ENCODE data around the gene ABI2. TPM values are rescaled to one million over a fixed set of nuclear protein-coding genes. Genes with fewer than 3 reads are reported as not detected.
"Not testable (repeated sequence)": the region's sequence is repeated elsewhere in the genome, so short reads cannot be mapped to it uniquely, and the experiment has no call there.

The ABI2 gene
- total RNA-seq, 2 experiments from 2014 or later = 30.6 to 32.3 TPM

DNA sequence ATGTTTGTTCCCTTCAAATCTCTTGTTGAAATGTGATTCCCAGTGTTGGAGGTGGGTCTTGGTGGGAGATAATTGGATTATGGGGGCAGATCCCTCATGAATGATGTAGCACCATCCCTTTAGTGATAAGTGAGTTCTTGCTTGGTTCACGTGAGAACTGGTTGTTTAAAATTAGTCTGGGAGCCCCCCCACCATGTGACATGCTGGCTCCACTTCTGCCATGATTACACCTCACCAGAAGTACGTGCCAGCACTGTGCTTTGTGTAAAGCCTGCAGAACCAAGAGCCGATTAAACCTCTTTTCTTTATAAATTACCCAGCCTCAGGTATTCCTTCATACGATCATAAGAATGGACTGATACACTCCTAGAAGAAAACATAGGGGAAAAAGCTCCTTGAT is 10.1 kb downstream of the ABI2 start:
- POLR2A ChIA-PET = no interaction called here
- Mint-ChIP-seq H3K27me3 (no peaks in the 10 kb centered on the region), H3K9me3 (no peaks in the 10 kb centered on the region), H3K27ac (no peak overlapping the region), H3K4me1 (peaks cover 2% of the 10 kb centered on the region), H3K4me3 (no peak overlapping the region), H3K36me3 (ENCODE audit: low read depth) (peaks cover 3% of the 10 kb centered on the region)
- no peak for DNase-seq
- CTCF ChIA-PET = no interaction called here

DNA sequence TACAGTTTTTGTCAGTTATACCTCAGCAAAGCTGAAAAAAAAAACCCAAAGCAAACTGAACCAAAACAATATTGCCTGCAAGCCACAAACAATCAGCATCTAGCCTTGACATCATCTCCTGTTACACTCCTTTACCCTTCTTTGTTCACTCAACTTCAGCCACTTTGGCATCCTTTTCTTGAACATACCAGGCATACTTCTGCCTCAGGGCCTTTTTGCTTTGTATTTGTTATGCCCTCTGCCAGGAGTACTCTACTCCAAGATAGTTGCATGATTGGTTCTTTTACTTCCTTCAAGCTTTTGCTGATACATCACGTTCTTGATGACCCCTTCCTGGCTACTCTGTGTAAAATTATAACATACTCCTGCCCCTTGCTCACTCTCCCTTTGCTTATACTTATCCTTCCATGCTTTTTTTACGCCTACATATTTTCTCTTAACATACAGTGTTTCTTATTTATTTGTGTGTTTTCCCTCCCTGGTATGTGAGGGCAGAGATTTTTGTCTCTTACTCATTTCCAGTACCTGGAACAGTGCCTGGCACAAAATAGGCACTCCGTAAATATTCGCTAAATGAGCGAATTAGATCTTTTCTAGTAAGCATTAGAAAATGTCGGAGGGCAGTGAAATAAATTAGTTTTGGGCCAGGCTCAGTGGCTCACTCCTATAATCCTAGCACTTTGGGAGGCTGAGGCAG is 12.7 kb downstream of the ABI2 start:
- Mint-ChIP-seq H3K36me3 (ENCODE audit: low read depth) (peaks cover 2% of the 10 kb centered on the region), H3K27me3 (no peaks in the 10 kb centered on the region), H3K4me1 (peaks cover 2% of the 10 kb centered on the region), H3K4me3 (no peak overlapping the region), H3K9me3 (no peaks in the 10 kb centered on the region), H3K27ac (no peak overlapping the region)
- ChIA-PET POLR2A (no interaction called here), CTCF (no interaction called here)
- DNase-seq = no peak

DNA sequence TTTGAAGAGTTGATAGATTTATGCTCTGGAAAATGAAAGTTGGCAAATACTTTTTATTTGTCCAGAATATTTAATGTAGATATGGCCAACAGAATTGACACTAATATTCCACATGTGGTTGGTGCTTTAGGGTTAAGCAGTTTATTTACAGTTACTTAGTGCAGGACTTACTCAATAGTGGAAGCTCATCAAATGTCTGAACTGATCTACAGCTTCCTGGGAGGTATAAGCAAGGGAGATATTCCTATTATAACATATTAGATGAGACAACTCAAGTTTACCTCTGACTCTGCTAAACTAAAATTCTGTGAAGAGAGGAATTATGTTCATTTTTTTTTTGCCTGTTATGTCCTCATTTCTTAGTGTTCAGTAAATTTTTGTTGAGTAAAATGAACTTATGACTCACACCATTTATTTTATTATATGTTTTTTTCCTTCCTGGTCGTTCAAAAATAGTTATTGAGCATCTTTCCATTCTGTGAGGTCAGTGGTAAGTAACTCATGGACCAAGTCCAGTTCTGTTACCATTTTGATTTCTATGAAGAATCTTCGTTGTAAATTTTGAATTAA is 13.6 kb downstream of the ABI2 start:
- ChIA-PET CTCF (no interaction called here), POLR2A (no interaction called here)
- H3K27ac Mint-ChIP-seq = no peak overlapping the region
- no peak overlapping the region for H3K4me3 Mint-ChIP-seq
- H3K9me3 Mint-ChIP-seq = no peaks in the 10 kb centered on the region
- peaks cover 2% of the 10 kb centered on the region for H3K4me1 Mint-ChIP-seq
- H3K27me3 Mint-ChIP-seq = no peaks in the 10 kb centered on the region
- no peak for DNase-seq
- H3K36me3 Mint-ChIP-seq (ENCODE audit: low read depth) = peaks cover 8% of the 10 kb centered on the region

DNA sequence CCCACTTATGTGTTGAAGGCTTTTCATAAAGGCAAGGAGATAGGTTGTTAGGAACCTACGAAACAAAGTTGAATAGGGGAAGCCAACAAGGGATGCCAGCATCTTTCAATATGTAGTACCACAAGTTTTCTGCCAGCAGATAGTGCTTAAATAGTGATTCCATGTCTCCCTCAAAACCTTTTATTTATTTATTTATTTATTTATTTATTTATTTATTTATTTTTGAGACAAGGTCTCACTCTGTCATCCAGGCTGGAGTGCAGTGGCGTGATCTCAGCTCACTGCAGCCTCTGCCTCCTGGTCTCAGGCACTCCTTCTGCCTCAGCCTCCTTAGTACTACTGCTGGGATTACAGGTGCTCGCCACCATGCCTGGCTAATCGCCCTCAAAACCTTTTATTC is 14.2 kb downstream of the ABI2 start:
- H3K4me3 Mint-ChIP-seq; H3K27ac Mint-ChIP-seq; H3K27me3 Mint-ChIP-seq; DNase-seq; H3K36me3 Mint-ChIP-seq (ENCODE audit: low read depth); H3K9me3 Mint-ChIP-seq; CTCF ChIA-PET; H3K4me1 Mint-ChIP-seq; POLR2A ChIA-PET: not testable (repeated sequence)

DNA sequence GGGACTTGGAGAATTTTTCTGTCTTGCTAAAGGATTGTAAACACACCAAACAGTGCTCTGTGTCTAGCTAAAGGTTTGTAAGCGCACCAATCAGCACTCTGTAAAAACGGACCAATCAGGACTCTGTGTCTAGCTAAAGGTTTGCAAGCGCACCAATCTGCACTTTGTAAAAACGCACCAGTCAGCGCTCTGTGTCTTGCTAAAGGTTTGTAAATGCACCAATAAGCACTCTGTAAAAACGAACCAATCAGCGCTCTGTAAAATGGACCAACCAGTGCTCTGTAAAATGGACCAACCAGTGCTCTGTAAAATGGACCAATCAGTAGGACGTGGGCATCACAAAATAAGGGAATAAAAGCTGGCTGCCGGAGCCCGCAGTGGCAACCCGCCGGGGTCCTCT is 16.5 kb downstream of the ABI2 start:
- no peak for DNase-seq
- H3K27me3 Mint-ChIP-seq = no peaks in the 10 kb centered on the region

DNA sequence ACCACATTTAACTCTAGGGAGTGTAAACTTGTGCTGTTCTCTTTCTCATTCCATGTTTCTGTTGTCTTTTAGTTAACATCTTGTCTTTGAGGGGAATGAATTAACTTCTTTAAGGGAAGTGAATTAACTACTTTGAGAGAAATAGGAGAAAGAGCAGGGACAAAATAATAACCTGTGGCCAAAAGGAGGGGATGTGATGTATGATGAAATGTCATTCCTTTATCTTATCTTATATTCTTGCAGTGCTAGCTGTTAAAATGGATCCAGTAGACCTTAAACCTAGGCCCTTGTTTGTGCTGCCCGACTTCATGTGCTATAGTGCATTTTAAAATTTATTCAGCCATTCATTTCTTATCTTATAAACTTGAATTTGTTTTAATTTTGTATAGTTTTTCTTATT is 18.4 kb downstream of the ABI2 start:
- DNase-seq = no peak
- Mint-ChIP-seq H3K27ac (no peak overlapping the region), H3K4me1 (no peaks in the 10 kb centered on the region), H3K27me3 (no peaks in the 10 kb centered on the region), H3K4me3 (no peak overlapping the region), H3K36me3 (ENCODE audit: low read depth) (peaks cover 8% of the 10 kb centered on the region), H3K9me3 (no peaks in the 10 kb centered on the region)
- POLR2A ChIA-PET = no interaction called here
- CTCF ChIA-PET = no interaction called here

More for the DNA sequence above, 16.5 kb downstream of the ABI2 start:
- Mint-ChIP-seq H3K36me3 (ENCODE audit: low read depth) (peaks cover 8% of the 10 kb centered on the region), H3K4me3 (no peak overlapping the region), H3K9me3 (no peaks in the 10 kb centered on the region), H3K4me1 (peaks cover 2% of the 10 kb centered on the region), H3K27ac (no peak overlapping the region)
- CTCF ChIA-PET = interaction anchor here (0.8 to 1.0 kb wide), 2 partner anchors 11 to 574 kb away, joined by 3 read pairs; no protein-coding TSS in a partner anchor
- POLR2A ChIA-PET = no interaction called here

DNA sequence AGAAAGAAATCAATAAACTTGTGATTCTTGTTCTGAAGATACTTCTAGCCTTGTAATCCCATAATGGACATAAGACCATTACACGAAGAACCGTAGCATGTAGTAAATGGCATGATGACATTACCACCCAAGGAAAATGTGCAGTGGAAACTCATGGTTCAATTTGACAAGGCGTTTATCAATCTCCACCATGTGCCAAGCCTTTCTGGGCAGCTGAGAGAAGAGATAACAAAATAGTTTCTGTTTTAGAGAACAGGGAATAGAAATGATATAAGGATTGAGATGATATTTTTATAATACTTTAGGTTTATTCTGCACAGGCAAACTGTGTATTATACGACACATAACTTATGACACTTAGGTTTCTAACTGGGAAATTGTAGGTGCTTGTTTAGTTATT is 19.2 kb downstream of the ABI2 start:
- POLR2A ChIA-PET = no interaction called here
- no peak for DNase-seq
- CTCF ChIA-PET = no interaction called here
- peaks cover 8% of the 10 kb centered on the region for H3K36me3 Mint-ChIP-seq (ENCODE audit: low read depth)
- H3K27me3 Mint-ChIP-seq = no peaks in the 10 kb centered on the region
- H3K4me1 Mint-ChIP-seq = no peaks in the 10 kb centered on the region
- H3K9me3 Mint-ChIP-seq = no peaks in the 10 kb centered on the region
- H3K4me3 Mint-ChIP-seq = no peak overlapping the region
- H3K27ac Mint-ChIP-seq = no peak overlapping the region

DNA sequence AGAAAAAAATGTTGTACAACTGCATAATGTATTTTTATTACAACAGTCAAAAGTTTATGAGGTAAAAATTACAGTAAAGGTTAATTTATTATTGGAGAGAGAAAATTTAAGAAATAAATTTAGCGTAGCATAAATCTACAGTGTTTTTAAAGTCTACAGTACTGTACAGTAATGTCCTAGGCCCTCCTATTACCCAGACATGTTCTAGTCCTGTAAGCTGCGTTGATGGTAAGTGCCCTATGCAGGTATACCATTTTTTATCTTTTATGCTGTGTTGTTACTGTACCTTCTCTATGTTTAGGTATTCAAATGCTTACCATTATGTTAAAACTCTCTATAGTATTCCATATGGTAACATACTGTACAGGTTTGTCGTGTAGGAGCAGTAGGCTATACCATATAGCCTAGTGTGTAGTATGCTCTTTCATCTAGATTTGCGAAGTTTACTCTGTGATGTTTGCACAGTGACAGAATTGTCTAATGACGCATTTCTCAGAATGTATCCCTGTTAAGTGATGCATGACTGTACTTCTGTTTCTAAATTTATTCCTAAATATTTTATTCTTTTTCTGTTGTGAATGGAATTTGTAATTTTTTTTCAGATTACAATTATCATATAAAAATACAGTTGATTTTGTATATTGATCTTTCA is 24.5 kb downstream of the ABI2 start:
- DNase-seq = no peak
- ChIA-PET CTCF (no interaction called here), POLR2A (no interaction called here)
- Mint-ChIP-seq H3K27ac (no peak overlapping the region), H3K4me3 (no peak overlapping the region), H3K36me3 (ENCODE audit: low read depth) (no peaks in the 10 kb centered on the region), H3K4me1 (no peaks in the 10 kb centered on the region), H3K27me3 (no peaks in the 10 kb centered on the region), H3K9me3 (no peaks in the 10 kb centered on the region)

DNA sequence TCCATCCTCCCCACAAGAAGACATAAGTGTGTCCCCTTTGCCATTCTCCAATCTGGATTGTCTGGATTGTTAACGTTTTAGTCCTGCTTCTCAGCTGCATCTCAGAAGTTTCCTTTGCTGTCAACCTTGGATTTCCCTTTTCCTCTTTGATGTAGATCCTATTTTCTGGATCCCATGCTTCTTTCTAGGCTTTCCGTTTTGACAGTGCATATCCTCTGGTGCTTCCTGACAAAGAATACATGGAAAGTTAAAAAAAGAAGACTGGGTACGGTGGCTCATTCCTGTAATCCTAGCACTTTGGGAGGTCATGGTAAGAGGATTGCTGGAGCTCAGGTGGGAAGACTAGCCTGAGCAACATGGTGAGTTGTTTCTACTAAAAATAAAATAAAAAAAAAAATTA is 26.8 kb downstream of the ABI2 start:
- H3K4me1 Mint-ChIP-seq = no peaks in the 10 kb centered on the region
- peaks cover 5% of the 10 kb centered on the region for H3K36me3 Mint-ChIP-seq (ENCODE audit: low read depth)
- POLR2A ChIA-PET = no interaction called here

DNA sequence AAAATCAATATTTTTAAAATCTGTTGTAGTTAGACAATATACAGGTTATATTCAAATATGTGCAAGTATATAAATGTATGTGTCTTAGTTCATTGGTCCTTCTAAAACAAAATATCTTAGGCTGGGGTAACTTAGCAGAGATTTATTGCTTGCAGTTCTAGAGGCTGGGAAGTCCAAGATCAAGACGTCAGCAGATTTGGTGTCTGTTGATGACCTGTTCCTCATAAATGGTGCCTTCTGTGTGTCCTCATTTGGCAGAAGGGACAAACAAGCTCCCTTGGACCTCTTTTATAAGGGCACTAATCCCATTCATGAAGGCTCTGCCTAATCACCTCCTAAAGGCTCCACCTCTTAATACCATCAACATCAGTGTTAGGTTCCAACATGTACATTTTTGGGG is 31.3 kb downstream of the ABI2 start:
- POLR2A ChIA-PET = no interaction called here
- DNase-seq = no peak
- Mint-ChIP-seq H3K4me1 (no peaks in the 10 kb centered on the region), H3K4me3 (no peak overlapping the region), H3K27me3 (no peaks in the 10 kb centered on the region), H3K36me3 (ENCODE audit: low read depth) (peaks cover 8% of the 10 kb centered on the region), H3K27ac (no peak overlapping the region), H3K9me3 (no peaks in the 10 kb centered on the region)
- CTCF ChIA-PET = no interaction called here

More for the DNA sequence above, 26.8 kb downstream of the ABI2 start:
- DNase-seq = no peak
- Mint-ChIP-seq H3K9me3 (no peaks in the 10 kb centered on the region), H3K27ac (no peak overlapping the region), H3K4me3 (no peak overlapping the region), H3K27me3 (no peaks in the 10 kb centered on the region)
- CTCF ChIA-PET = interaction anchor here (1.1 kb wide), 1 partner anchor 11 kb away, joined by 3 read pairs; no protein-coding TSS in a partner anchor

DNA sequence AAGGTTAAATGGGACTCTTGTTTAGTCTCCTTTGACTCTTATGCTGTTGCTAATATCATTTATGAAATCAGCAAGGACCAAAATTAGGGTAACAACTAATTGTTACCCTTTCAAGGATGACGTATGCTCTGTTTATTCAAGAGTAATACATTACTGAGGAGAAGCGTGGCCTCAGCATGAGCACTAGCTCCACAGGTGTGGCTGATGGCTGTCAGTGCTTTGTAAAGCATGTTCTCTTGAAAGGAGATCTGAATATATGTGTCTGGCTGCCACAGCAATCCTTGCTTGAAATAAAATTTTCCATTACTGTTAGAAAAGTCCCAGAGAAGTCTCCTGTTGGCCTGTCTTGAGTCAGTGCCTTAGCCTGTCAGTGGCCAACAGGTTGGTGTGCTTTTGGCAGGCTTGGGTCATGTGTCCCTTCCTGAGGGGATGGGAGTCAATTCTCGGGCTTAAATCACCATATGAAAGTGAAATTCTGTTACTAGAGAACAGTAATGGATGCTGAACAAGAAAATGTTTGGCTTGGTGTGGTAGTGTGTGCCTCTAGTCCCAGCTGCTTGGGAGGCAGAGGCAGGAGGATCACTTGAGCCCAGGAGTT is 32.7 kb downstream of the ABI2 start:
- POLR2A ChIA-PET = no interaction called here
- CTCF ChIA-PET = no interaction called here
- H3K9me3 Mint-ChIP-seq = no peaks in the 10 kb centered on the region
- DNase-seq = no peak
- no peak overlapping the region for H3K27ac Mint-ChIP-seq
- H3K4me3 Mint-ChIP-seq = no peak overlapping the region
- peaks cover 8% of the 10 kb centered on the region for H3K36me3 Mint-ChIP-seq (ENCODE audit: low read depth)
- H3K27me3 Mint-ChIP-seq = no peaks in the 10 kb centered on the region
- H3K4me1 Mint-ChIP-seq = no peaks in the 10 kb centered on the region

DNA sequence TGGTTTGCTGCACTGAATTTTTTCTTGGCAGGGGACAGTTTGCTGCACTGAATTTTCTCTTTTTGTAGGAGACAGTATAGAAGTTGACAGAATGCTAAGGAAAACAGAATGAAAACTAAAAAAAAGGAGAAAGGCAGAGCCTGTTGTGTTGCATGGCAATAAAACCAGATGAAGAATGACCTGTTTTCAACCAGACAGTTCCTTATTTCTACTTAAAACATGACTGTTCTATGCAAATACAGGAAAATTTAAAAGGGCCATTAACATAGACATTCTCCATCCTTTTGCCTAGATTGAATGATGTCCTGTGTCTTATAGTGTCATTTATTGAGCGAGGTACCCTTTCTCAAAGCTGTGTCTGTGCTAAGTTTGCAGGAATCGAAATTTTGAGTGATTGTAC is 33.3 kb downstream of the ABI2 start:
- POLR2A ChIA-PET = no interaction called here

DNA sequence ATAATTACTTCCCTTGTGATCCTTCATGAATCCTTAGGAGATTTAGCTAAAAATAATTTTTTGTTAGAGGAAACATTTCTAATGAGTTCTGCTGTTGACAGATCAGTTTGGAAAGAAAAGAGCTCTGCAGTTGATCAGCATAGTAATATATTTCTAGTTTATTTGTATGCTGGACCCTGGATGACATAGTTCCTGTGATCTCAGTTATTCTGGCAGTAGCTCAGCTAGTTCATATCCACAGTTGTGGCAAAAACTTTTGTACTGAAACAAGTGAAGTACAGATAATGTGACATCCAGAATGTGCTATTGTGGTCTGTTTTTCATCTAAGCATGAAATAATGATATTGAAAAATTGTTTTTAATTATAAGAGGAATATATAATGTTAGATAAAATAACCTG is 33.7 kb downstream of the ABI2 start:
- ChIA-PET POLR2A (no interaction called here), CTCF (no interaction called here)
- H3K9me3 Mint-ChIP-seq = no peaks in the 10 kb centered on the region
- DNase-seq = no peak
- H3K36me3 Mint-ChIP-seq (ENCODE audit: low read depth) = peaks cover 8% of the 10 kb centered on the region
- no peaks in the 10 kb centered on the region for H3K27me3 Mint-ChIP-seq
- H3K4me3 Mint-ChIP-seq = no peak overlapping the region
- H3K27ac Mint-ChIP-seq = no peak overlapping the region
- no peaks in the 10 kb centered on the region for H3K4me1 Mint-ChIP-seq

More for the DNA sequence above, 33.3 kb downstream of the ABI2 start:
- CTCF ChIA-PET = no interaction called here
- no peak overlapping the region for H3K27ac Mint-ChIP-seq
- peaks cover 8% of the 10 kb centered on the region for H3K36me3 Mint-ChIP-seq (ENCODE audit: low read depth)
- H3K27me3 Mint-ChIP-seq = no peaks in the 10 kb centered on the region
- no peaks in the 10 kb centered on the region for H3K4me1 Mint-ChIP-seq
- DNase-seq = no peak
- H3K9me3 Mint-ChIP-seq = no peaks in the 10 kb centered on the region
- no peak overlapping the region for H3K4me3 Mint-ChIP-seq
